HG02938 (cell line): ENCODE results near the gene PTGES.
"Not testable (repeated sequence)": the region's sequence is repeated elsewhere in the genome, so short reads cannot be mapped to it uniquely, and the experiment has no call there.

ENCODE experiments used
- ATAC-seq: cut with Tn5 transposase; IDR thresholded peaks from one replicate; pipeline ENCODE4 v1.9.1; 2021; ENCODE audit warnings: mild to moderate bottlenecking, moderate library complexity; ENCODE audit not compliant: unreplicated experiment

Gene PTGES

DNA sequence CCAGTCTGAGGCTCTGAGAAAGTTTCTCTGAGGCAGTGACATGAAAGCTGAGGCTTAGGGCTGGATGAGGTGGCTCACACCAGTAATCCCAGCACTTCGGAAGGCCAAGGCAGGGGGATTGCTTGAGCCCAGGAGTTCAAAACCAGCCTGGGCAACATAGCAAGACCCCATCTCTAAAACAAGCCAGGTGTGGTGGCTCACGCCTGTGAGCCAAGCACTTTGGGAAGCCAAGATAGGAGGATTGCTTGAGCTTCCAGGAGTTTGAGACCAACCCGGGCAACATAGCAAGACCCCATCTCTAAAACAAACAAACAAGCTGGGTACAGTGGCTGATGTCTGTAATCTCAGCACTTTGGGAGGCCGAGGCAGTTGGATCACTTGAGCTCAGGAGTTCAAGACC lies 3.8 kb downstream of the PTGES start:
- ATAC-seq: not testable (repeated sequence)

- ATAC-seq: no peak
Measured at GRCh38 chr9:129748249-129748648, 4.6 kb downstream of the PTGES start.

GRCh38 chr9:129746092-129746777 lies 6.6 kb downstream of the PTGES start:
- no peak for ATAC-seq

DNA sequence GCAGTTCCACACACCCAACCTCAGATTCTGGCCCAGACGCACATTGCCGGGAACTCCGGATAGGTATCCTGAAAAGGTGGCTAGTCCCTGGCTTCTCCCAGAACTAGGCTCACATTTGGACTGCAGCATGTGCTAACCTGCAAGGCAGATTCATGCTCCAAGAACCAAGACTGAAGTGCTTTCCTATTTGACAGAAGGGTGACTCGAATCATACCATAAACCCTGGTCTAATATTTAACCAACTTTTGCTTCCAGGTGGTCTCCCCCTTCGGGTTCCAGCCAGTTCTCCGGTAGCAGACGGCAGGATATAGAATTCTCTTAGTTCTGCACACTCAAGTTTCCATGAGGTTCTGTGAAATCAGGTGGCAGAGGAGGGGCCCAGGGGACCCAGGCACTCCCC lies 7.6 kb downstream of the PTGES start:
- ATAC-seq: no peak

- ATAC-seq: no peak
Measured at GRCh38 chr9:129740666-129741464, 12.0 kb downstream of the PTGES start.

DNA sequence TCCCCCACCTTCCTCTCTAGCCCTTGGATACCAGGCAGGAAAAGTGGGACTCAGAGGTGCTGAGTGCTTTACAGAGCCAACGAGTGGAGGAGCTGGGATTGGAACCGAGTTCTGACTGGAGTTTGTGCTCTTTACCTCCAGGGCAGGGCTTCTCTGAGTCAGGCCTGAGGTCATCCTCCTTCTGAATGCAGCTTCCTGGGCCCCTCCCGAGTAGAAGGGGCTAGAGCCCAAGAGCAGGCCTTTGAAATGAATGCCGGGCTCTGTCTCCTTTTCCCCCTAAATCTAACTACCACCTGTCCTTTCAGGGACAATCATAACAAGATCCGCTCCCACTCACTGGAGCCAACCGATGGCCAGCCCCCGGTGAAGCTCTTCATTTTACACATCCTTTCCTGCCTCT lies 12.7 kb downstream of the PTGES start:
- ATAC-seq: no peak

GRCh38 chr9:129739432-129739831 lies 13.4 kb downstream of the PTGES start:
- no peak for ATAC-seq

DNA sequence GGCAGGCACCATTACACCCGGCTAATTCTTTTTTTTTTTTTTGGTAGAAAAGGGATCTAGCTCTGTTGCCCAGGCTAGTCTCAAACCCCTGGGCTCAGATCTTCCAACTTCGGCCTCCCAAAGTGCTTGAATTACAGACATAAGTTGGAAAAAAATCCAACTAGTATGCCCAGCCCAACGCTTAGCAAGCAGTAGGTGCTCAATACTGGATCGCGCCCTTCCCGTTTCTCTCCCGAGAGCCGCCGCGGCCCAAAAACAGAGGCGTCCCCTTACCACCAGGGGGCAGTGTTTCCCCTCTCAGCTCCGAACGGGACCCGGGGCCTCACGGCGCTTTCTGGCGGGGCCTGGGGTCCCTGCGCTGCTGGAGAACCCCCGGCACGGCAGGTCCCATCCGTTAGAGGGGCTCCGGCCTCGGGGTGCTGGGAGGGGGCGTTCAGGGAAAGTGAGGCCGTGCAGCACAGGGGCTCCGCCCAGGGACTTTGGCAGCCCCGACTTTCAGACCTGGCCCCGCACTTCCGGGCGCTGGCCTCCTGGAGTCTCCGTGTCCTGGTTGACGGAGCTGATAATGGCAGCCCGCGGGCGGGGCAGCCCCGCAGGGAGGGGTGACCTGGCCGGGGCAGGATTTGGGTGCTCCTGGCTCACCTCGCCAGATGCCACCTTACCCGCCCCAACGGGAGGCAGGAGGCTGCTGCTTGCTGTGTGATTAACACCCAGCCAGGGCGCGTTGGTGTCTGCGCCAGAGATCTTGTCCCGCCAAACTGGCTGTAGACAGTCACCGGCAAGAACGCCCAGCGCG lies 15.2 kb downstream of the PTGES start:
- no peak for ATAC-seq

DNA sequence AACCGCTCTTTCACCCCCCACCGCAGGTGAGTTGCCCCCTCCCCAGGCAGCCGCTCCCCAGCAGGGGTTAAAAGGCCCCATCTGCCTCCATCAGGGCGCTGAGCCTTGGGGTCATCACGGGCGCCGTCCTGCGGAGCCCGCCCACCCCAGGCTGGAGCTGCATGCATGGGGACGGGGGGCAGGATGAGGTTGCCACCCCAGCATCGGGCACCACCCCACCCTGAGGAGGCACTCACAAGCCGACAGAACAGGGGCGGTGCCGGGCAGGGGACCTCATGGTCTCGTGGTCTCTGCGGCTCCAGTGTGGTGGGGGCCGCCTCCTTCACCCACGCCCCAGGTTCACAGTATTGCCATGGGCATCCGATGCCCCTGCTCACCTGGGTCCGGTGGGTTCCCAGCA lies 16.5 kb downstream of the PTGES start:
- ATAC-seq: no peak

GRCh38 chr9:129735546-129735945 lies 17.3 kb downstream of the PTGES start:
- ATAC-seq: no peak

GRCh38 chr9:129733632-129733953 lies 19.2 kb downstream of the PTGES start:
- ATAC-seq: no peak

DNA sequence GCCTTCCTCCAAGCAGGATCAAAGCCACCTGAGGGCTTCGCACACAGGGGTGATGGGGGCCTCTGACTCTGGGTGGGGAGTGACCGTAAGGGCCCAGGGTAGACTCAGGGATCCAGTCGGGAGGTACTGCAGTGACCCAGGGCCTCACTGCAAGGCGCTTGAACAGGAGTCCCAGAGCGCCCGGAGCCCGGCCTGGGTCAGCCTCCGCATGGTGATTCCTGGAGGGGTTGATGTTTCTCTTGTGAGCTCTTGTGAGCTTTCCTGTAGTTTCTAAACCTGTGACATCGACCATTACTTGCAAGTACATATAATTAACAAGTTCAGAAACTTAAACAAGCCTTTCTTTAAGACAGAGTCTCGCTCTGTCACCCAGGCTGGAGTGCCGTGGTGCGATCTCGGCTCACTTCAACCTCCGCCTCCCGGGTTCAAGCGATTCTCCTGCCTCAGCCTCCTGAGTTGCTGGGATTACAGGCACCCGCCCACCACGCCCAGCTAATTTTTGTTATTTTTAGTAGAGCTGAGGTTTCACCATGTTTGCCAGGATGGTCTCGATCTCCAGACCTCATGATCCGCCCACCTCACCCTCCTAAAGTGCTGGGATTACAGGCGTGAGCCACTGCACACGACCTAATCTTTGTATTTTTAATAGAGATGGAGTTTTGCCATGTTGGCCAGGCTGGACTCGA lies 19.8 kb downstream of the PTGES start:
- ATAC-seq: no peak

DNA sequence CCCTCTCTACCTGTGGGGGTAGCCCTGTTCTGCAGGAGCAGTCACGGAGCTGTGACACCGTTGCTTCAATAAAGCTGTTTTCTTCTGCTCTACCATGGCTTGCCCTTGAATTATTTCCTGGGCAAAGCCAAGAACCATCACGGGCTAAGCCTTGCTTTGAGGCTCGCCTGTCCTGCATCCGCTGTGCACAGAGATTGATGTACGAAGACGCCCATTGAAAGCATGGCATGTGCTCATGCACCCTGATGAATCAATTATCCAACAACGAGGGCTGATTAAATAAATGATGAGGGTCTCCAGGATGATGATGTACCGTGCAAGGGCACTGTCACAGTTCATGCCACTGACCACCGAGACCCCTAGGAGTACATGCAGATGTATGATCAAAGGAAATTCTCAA lies 20.7 kb downstream of the PTGES start:
- no peak for ATAC-seq

DNA sequence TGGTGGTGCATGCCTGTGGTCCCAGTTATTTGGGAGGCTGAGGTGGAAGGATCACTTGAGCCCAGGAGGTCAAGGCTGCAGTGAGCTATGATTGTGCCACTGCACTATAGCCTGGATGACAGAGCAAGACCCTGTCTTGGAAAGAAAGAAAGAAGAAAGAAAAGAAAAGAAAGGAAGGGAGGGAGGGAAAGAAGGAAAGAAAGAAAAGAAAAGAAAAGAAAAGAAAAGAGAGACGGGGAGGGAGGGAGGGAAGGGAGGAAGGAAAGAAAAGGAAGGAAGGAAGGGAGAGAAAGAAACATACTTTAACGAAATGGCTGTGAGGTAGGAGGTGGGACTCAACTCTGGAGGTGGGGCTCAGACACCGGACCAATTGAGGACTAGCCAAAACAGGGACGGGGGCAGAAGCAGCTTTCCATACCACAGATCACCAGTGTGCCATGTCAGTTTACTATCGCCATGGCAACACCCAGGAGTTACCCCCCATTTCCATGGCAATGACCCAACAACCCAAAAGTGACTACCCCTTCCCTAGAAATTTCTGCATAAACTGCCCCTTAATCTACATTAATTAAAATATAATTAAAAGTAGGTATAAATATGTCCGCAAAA lies 21.3 kb downstream of the PTGES start:
- no peak for ATAC-seq

- no peak for ATAC-seq
Measured at GRCh38 chr9:129728744-129729143, 24.1 kb downstream of the PTGES start.

DNA sequence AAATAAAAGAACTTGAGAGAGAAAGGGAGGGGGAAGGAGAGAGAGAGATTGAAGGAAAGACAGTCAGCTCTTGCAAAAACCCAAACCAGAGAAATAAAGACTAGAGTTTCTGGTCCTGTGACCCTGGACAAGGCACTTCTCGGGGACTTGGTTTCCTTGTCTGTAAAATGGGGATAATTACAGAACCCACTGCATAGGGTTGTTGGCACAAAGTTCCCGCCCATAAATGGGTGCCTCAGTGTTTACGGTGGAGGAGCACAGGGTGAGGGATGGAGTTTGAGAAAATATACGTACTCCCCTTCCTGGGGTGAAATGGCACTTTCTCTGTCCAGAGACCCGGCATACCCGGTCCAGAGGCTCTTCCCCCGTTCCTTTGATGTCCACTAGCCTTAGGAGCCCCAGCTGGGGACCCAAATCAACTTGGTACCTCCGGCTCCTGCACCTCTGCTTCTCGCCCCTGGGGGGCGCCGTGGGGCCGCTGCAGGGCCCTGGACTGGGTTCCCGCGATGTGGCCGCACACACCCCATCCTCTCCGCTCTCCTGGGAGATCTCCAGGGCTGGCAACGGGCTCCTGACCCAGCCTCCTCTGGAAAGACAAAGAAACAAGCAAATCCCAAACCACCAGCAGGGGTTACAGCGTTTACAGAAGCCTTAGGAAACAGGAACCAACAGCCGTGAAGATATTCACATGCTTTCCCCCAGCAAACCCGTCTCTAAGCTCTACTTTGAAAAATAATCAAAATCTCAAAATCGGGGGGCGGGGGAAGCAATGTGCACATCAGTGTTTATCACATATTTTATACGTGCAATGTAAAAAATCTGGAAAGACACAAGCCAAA lies 26.3 kb downstream of the PTGES start:
- no peak for ATAC-seq

- no peak for ATAC-seq
Measured at GRCh38 chr9:129725795-129726251, 27.0 kb downstream of the PTGES start.

- no peak for ATAC-seq
Measured at GRCh38 chr9:129724456-129725190, 28.2 kb downstream of the PTGES start.

DNA sequence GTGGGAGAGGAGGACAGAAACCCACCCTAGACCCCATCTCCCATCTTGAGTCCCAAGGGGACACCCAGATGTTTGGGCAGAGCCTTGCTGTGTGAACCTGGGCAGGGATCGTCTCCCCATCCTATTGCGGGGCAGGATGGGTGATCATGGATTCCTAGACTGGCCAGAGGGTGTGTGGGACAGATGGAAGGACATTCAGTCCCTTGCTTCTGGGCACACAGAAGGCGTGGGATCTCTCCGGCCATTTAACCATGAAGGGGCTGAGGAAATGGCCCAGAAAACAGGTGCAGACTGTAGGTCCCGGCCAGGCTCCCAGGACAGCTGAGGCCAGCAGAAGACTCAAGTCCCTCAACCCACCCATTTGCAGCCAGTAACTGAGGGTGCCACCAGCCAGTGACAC lies 29.9 kb downstream of the PTGES start:
- no peak for ATAC-seq
